MCF 10A (cell line): ENCODE results near the gene SOX13. TPM values are rescaled to one million over a fixed set of nuclear protein-coding genes. Genes with fewer than 3 reads are reported as not detected.

Experiments
- BruUV-seq: library from RNA; stranded (reverse); fragments of 400-500 nt; replicated peaks from 2 replicates; lab custom pipeline; 2021; lab: Mats Ljungman, UMichigan
- CTCF ChIA-PET: fragments of 300-600 bp; sonication (Branson Sonifier 250); formaldehyde crosslinking; extraction: SDS; loops from one replicate; lab custom pipeline; 2021; ENCODE audit warnings: antibody characterized with exemption, inconsistent platforms; lab: Yijun Ruan, JAX
- POLR2A ChIA-PET: fragments of 300-600, 350-650 bp; sonication (Branson Sonifier 250); formaldehyde crosslinking; extraction: SDS; loops from one replicate; lab custom pipeline; 2020; ENCODE audit warnings: antibody characterized with exemption, inconsistent platforms; lab: Yijun Ruan, JAX
- DNase-seq: peaks from one replicate; pipeline ENCODE4 v3.0.0-alpha.2; 2018; ENCODE audit not compliant: unreplicated experiment
- H3K27ac Mint-ChIP-seq: one replicate; pipeline ENCODE4 v1.8.0; 2022; ENCODE audit warnings: mild to moderate bottlenecking, low read depth, mixed read lengths; ENCODE audit not compliant: unreplicated experiment
- H3K27me3 Mint-ChIP-seq: one replicate; pipeline ENCODE4 v1.8.0; 2022; ENCODE audit warnings: mixed read lengths; ENCODE audit not compliant: insufficient read depth, unreplicated experiment
- H3K36me3 Mint-ChIP-seq: one replicate; pipeline ENCODE4 v1.8.0; 2022; ENCODE audit warnings: mild to moderate bottlenecking, moderate library complexity, mixed read lengths; ENCODE audit not compliant: insufficient read depth, unreplicated experiment
- H3K4me1 Mint-ChIP-seq: one replicate; pipeline ENCODE4 v1.8.0; 2022; ENCODE audit warnings: mixed read lengths; ENCODE audit not compliant: insufficient read depth, unreplicated experiment
- H3K4me3 Mint-ChIP-seq: one replicate; pipeline ENCODE4 v1.8.0; 2022; ENCODE audit warnings: mild to moderate bottlenecking, moderate library complexity, mixed read lengths; ENCODE audit not compliant: unreplicated experiment
- H3K9me3 Mint-ChIP-seq: one replicate; pipeline ENCODE4 v1.8.0; 2022; ENCODE audit warnings: mixed read lengths; ENCODE audit not compliant: unreplicated experiment
- CTCF ChIP-seq: fragments of 200-600 bp; IDR thresholded peaks from one replicate; pipeline ENCODE4 v1.8.0; 2022; ENCODE audit warnings: antibody characterized with exemption, mild to moderate bottlenecking; ENCODE audit not compliant: unreplicated experiment
- intact Hi-C: fragments of 100-400 bp; cut with micrococcal nuclease; formaldehyde crosslinking; loops from 2 replicates; pipeline ENCODE4 v1.14.1; 2022
- total RNA-seq: library from RNA; stranded (reverse); gene quantifications from 2 replicates; pipeline ENCODE4 v1.2.3, GENCODE V29; 2022

Gene SOX13
- total RNA-seq, 1 experiment from 2014 or later = 32.8 TPM

GRCh38 chr1:204136814-204137213, 63.9 kb downstream of the SOX13 start:
- no TSS peak for BruUV-seq
- POLR2A ChIA-PET = interaction anchor here (0.6 to 1.7 kb wide), 3 partner anchors 9 to 302 kb away, joined by 4 read pairs; no protein-coding TSS in a partner anchor
- CTCF ChIA-PET = interaction anchor here (0.6 to 16.6 kb wide), 8 partner anchors 8 to 367 kb away, joined by 3 to 452 read pairs (median 8); no protein-coding TSS in a partner anchor

GRCh38 chr1:204139088-204139487, 66.2 kb downstream of the SOX13 start:
- no TSS peak for BruUV-seq
- H3K36me3 Mint-ChIP-seq = peaks cover 58% of the 10 kb centered on the region
- H3K9me3 Mint-ChIP-seq = no peaks in the 10 kb centered on the region
- H3K27ac Mint-ChIP-seq = no peak overlapping the region
- ChIA-PET POLR2A (interaction anchor here (1.2 kb wide), 1 partner anchor 13 kb away, joined by 3 read pairs; no protein-coding TSS in a partner anchor), CTCF (interaction anchor here (0.6 to 7.1 kb wide), 6 partner anchors 10 to 278 kb away, joined by 5 to 90 read pairs (median 12); partner anchors contain the start of gene SNRPE)
- H3K4me1 Mint-ChIP-seq = peaks cover under 1% of the 10 kb centered on the region
- intact Hi-C loops = no loop called here
- no peak for TF ChIP-seq CTCF
- no peaks in the 10 kb centered on the region for H3K27me3 Mint-ChIP-seq
- H3K4me3 Mint-ChIP-seq = no peak overlapping the region
- DNase-seq = no peak

More at GRCh38 chr1:204136814-204137213, 63.9 kb downstream of the SOX13 start:
- Mint-ChIP-seq H3K36me3 (peaks cover 68% of the 10 kb centered on the region), H3K9me3 (no peaks in the 10 kb centered on the region), H3K4me1 (peaks cover 8% of the 10 kb centered on the region), H3K27me3 (no peaks in the 10 kb centered on the region), H3K27ac (no peak overlapping the region), H3K4me3 (no peak overlapping the region)
- intact Hi-C loops = no loop called here
- DNase-seq = no peak
- no peak for TF ChIP-seq CTCF

- Mint-ChIP-seq H3K36me3 (peaks cover 55% of the 10 kb centered on the region), H3K4me1 (peaks cover 9% of the 10 kb centered on the region), H3K27ac (no peak overlapping the region), H3K27me3 (no peaks in the 10 kb centered on the region), H3K9me3 (no peaks in the 10 kb centered on the region), H3K4me3 (no peak overlapping the region)
- no peak for DNase-seq
- no TSS peak for BruUV-seq
- ChIA-PET POLR2A (interaction anchor here (1.2 kb wide), 1 partner anchor 12 kb away, joined by 3 read pairs; no protein-coding TSS in a partner anchor), CTCF (interaction anchor here (0.6 to 7.1 kb wide), 9 partner anchors 11 to 1122 kb away, joined by 3 to 90 read pairs (median 5); partner anchors contain the start of gene SNRPE)
- TF ChIP-seq CTCF = no peak
- intact Hi-C loops = no loop called here
Observed at GRCh38 chr1:204139952-204140351, 67.0 kb downstream of the SOX13 start.

- Mint-ChIP-seq H3K4me1 (peaks cover 19% of the 10 kb centered on the region), H3K27ac (no peak overlapping the region), H3K9me3 (no peaks in the 10 kb centered on the region), H3K4me3 (no peak overlapping the region), H3K36me3 (peaks cover 47% of the 10 kb centered on the region), H3K27me3 (no peaks in the 10 kb centered on the region)
- DNase-seq = no peak
- CTCF ChIA-PET = interaction anchor here (1.0 to 7.1 kb wide), 4 partner anchors 12 to 268 kb away, joined by 3 to 90 read pairs (median 20); no protein-coding TSS in a partner anchor
- POLR2A ChIA-PET = interaction anchor here (0.6 to 1.8 kb wide), 3 partner anchors 9 to 73 kb away, joined by 3 to 5 read pairs (median 3); partner anchors contain the start of gene GOLT1A
- no TSS peak for BruUV-seq
- no peak for TF ChIP-seq CTCF
- intact Hi-C loops = no loop called here
Observed at GRCh38 chr1:204141131-204141530, 68.2 kb downstream of the SOX13 start.
